Testis (tissue), 2 donors: ENCODE results near the gene ATOSA.

Experiments used
- CTCF ChIP-seq, 3 experiments: fragments of 450-650 bp in 2 of 3; fragments of 200-600 bp in 1 of 3; sonication (generic) in 1 of 3; IDR thresholded peaks; one replicate each; pipeline ENCODE4 v1.5.1; 2016 to 2019; ENCODE audit warnings: antibody characterized with exemption in 3 of 3, mild to moderate bottlenecking in 2 of 3, moderate library complexity in 1 of 3
- POLR2A ChIP-seq: fragments of 450-650 bp; IDR thresholded peaks from one replicate; pipeline ENCODE4 v1.6.1; 2017; ENCODE audit warnings: antibody characterized with exemption, mild to moderate bottlenecking, moderate library complexity

- TF ChIP-seq POLR2A, result no peak
- no peak for TF ChIP-seq CTCF (IDR thresholded peaks at IDR 0.05)
Observed at GRCh38 chr15:52645916-52646315, 33.3 kb downstream of the ATOSA start.
